ENCODE data around the gene MYOZ3. TPM values are rescaled to one million over a fixed set of nuclear protein-coding genes. Genes with fewer than 3 reads are reported as not detected.

MYOZ3 gene, protein sequence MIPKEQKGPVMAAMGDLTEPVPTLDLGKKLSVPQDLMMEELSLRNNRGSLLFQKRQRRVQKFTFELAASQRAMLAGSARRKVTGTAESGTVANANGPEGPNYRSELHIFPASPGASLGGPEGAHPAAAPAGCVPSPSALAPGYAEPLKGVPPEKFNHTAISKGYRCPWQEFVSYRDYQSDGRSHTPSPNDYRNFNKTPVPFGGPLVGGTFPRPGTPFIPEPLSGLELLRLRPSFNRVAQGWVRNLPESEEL
- total RNA-seq = 2.6 TPM

GRCh38 chr5:150661086-150661485, at the start of gene MYOZ3:
MYOZ3 (plus strand) TSS chr5:150661251; CDS start chr5:150662942, 1,691 bp downstream.
- DNase-seq (ENCODE audit: low spot score) = peak; percentile 37

DNA sequence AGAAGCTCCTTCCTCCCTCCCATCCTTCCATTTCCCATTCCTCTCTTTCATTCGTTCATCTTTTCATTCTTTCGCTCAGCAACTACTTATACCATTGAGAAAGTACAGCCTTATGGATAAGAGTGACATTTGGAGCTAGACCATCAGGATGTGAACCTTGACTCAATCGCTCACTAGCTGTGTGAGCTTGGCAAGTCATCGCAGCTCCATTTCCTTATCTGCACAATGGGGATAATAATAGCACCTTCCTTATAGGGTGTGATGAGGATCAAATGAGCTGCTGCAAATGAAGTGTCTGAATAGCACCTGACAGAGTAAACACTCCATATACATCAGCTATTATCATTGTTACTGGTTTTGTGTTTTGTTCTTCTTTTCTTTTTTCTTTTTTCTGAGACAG, 48.6 kb upstream of the MYOZ3 start:
- no peak for DNase-seq (ENCODE audit: low spot score)

DNA sequence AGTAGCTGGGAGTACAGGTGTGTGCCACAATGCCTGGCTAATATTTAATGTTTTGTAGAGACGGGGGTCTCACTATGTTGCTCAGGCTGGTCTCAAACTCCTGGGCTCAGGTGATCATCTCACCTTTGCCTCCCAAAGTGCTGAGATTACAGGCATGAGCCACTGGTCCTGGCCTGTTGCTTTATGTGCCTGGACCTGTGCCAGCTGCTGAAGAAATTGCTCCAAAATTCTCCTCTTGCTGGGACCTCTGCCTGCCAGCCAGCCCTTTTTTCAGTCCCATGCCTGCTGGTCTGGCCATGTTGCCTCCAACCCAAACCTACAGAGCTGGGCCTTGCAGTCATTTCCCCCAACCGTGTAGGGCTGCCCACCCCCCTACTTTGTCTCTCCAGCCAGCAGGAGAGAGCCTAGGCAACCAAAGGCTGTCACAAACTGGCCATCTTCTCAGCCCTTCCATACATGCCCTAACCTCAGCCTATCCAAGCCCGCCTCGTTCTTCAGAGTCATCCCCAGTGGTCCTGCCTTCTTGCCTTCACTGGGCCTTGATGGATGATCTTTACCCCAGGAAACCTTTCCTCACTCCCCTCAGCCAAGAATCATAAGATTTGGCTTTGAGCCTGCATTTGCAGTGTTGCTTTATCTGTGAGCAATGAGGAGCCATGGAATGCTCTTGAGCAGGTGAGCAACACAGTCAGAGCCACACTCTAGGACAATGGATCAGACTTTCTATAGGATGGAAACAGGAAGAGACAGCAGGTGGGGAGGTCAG, 48.0 kb upstream of the MYOZ3 start:
- DNase-seq (ENCODE audit: low spot score) = no peak

- DNase-seq (ENCODE audit: low spot score) = no peak
These were observed 46.9 kb upstream of the MYOZ3 start for GRCh38 chr5:150613991-150614660.

DNA sequence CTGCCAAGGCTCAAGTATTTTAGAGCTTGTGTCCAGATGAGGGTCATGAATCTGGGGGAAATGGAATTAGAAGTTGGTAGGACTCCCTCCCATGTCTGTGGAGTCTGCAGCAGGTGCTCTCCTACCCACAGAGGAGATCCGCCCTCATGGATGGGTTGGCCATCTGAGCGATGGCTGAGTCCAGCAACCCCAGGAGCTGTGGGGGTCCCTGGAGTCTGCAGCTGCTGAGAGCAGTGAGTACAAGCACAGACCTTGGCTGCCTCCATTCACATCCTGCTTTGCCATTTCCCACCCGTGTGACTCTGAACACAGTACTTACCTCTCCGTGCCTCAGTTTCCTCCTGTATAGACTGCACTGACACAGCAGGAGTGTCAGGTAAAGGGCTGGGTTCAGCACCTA, 46.4 kb upstream of the MYOZ3 start:
- no peak for DNase-seq (ENCODE audit: low spot score)

DNA sequence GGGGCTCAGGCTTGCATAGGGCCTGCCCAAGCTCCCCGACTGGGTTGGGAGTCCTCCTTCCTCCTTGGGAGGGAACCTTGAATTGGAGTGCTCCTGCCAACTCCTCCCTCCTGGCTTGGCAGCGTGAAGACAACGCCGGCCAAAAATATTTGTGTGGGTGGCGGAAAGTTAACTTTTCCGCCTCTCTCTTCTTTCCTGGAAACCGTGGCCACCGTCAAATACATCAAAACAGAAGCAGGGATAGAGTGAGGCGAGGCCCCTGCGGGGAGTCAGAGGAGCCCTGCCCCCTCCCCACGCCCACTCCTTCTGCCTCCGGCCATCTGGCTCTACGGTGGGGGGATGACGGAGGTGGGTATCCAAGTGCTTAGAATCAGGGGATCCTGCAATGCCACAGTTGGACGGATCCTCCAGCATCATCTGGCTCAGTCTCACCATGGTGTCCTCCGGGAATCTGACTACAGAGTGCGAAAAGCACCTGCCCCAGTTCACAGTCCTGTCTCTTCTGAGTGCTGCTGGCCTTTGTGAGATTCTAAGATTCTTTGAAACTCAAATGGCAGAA, 45.8 kb upstream of the MYOZ3 start:
- DNase-seq (ENCODE audit: low spot score) = peak; percentile 80

DNA sequence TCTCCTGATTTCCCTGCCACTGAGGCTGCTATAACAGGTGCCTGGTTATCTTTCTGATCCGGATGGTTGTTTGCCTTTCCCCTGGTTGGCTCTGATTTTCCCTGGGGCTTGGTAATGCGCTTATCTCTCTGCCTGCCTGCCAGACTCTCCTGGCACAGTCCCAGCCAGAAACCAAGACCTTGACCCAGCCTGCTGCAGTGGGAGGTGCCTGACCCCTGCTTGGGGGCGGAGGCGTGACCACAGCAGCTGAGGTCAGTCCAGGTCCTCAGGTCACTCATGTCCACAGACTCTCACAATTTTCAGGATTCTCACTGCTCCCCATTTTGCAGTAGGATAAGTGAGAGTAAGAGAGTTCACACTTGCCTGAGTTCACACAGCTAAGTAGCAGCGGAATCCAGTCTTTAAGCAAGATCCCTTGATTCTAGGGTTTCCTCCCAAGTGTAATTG, 45.0 kb upstream of the MYOZ3 start:
- DNase-seq (ENCODE audit: low spot score) = peak; percentile 64

DNA sequence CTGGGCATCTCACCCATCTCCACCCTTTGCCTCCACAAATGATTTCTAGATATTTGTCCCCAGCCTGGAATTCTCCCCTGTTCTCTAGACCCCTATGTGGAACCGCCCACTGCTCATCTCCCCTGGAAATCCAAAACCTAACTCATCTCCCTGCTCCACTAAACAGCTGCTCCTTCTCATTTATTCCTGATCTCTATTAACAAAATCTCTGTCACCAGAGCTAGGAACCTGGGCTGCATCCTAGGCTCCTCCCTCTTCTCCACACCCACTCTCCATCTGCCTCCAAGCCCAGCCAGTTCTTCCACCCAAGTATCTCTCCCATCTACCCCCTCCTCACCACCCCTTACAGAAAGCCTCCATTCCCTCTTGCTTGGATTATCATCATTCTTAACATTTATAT, 44.5 kb upstream of the MYOZ3 start:
- no peak for DNase-seq (ENCODE audit: low spot score)

DNA sequence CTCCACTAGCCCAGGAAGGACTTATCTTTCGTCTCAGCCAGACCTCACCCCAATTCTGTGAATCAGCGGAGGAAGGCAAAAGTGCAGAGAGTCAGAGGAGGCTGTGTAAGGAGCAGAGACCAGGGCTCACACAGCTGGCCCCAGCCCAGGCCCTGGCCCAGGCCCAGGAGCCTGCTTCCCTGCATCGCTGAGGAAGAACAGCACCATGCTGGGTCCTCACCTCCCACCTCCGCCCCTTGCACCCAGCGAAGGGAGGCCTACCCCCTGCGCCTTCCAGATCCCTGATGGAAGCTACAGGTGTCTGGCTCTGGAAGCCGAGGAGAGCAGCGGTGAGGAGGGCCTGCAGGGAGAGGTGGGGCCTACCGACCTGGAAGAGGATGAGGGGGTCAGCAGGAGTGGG, 42.9 kb upstream of the MYOZ3 start:
- no peak for DNase-seq (ENCODE audit: low spot score)

GRCh38 chr5:150618588-150619281, 42.3 kb upstream of the MYOZ3 start:
- peak; percentile 69 for DNase-seq (ENCODE audit: low spot score)

DNA sequence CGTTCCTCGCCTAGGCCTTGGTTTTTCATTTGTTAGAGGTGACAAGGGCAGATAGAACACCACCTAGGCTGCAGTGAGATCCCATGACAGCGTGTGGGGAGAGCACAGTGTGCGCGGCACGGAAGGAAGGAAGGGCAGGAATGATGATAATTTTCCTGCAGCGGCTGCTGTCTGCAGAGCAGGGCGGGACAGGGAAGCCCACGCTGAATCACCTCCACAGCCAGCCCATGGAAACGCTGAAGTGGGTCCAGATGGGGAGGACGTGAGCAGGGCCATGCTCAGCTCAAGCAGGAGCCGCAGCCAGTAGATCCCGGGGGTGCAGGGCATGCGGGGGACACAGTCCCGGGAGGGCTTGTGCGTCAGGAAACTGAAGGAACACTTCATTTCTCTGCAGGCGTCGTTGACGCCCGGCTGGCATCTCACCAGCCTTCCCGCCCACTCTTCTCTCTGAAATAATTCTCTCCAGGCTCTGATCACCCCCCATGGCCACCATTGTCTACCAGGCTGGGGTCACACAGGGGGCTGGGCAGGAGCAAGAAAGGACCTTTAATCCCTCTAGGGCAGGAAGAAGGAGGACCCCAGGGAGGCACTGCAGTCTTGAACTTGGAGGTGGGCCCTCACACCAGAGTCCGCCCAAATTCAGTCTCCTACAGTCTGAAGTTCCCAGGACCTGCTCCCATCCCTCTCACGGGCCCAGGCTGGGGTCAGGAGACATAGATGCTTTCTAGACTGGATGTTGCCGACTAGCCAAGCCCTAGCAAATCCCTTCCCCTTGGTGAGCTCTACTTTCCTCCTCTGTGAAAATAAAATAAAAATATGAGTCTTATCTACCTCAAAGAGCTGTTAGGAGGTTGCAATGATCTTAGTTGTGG, 41.5 kb upstream of the MYOZ3 start:
- DNase-seq (ENCODE audit: low spot score) = peak; percentile 68

DNA sequence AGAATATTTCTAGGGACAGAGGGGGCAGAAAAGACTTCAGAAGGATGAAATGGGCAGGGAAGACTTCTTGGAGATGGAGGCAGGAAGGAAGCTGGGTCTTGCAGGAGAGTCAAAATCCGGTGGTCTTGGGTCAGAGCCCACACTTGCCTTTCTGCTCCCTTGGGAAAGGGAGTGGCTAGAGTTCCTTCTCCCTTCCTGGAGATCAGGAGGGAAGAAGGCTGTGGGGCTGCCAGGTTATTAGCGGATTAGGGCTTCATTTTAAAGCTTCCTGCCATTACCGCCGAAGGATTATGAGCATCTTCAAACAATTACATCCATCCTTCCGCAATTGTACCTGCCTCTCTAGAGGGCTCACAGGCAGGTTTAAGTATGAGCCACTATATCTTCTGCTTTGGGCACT, 39.8 kb upstream of the MYOZ3 start:
- no peak for DNase-seq (ENCODE audit: low spot score)

GRCh38 chr5:150622157-150622556, 38.9 kb upstream of the MYOZ3 start:
- no peak for DNase-seq (ENCODE audit: low spot score)

DNA sequence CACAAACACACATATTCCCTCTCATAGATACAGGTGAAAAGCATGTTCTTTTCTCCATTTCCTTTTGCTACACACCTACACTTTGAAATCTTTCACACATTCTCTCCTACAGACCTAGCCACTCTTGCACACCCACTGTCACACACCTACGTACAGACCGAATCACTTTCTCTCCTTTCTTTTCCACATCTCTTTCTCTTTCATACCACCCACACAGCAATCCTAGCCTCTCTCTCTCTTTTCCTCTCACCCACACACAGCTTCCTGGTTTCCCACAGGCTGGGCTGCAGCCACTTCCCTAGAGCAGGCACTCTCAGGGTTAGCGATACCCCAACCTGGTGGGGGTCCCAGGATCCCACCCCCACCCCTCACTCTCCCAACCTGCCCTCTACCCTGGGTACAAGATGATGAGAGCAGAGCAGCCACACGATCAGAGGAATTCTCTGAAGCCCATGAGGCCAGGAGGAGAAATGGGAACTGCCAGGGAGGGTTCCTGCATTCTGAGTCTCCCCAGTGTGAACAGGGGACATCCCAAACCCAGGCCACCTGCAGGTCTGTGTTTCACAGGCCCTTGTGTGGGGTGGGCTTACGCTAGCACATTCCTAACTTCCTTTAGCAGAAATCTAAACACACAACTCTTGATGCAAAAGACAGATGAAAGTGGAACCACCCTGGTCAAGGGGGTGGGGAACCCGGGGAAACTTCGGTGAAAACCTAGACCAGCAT, 37.7 kb upstream of the MYOZ3 start:
- DNase-seq (ENCODE audit: low spot score) = no peak

GRCh38 chr5:150623878-150624216, 37.2 kb upstream of the MYOZ3 start:
- DNase-seq (ENCODE audit: low spot score) = no peak

- DNase-seq (ENCODE audit: low spot score) = no peak
These were observed 36.5 kb upstream of the MYOZ3 start for GRCh38 chr5:150624334-150625163.

- no peak for DNase-seq (ENCODE audit: low spot score)
These were observed 35.9 kb upstream of the MYOZ3 start for GRCh38 chr5:150625164-150625535.

GRCh38 chr5:150625831-150626746, 35.0 kb upstream of the MYOZ3 start:
- DNase-seq (ENCODE audit: low spot score) = no peak

Measured in ureter (tissue), 1 donor.